Neural progenitor cell (in vitro differentiated cells): Measurements from ENCODE around the gene MYLK2. TPM values are rescaled to one million over a fixed set of nuclear protein-coding genes. Genes with fewer than 3 reads are reported as not detected.

ENCODE experiments used
- DNase-seq: peaks from one replicate; pipeline ENCODE4 v3.0.0-alpha.2; 2016; ENCODE audit warnings: low spot score
- H2AFZ ChIP-seq: fragments of 200-600 bp; sonication (generic); replicated peaks from 2 replicates; pipeline ENCODE4 v1.6.1; 2016; ENCODE audit warnings: antibody characterized with exemption
- H3F3A ChIP-seq: fragments of 200-600 bp; sonication (generic); 2 replicates; pipeline ENCODE4 v1.6.1; 2016; ENCODE audit warnings: antibody characterized with exemption, low read depth
- H3K27ac ChIP-seq: fragments of 200-600 bp; sonication (generic); 2 replicates; pipeline ENCODE4 v1.5.1; 2016; ENCODE audit warnings: mild to moderate bottlenecking
- H3K27me3 ChIP-seq: fragments of 200-600 bp; sonication (generic); 2 replicates; pipeline ENCODE4 v1.6.1; 2016; ENCODE audit warnings: mild to moderate bottlenecking, moderate library complexity
- H3K36me3 ChIP-seq: fragments of 200-600 bp; sonication (generic); 2 replicates; pipeline ENCODE4 v1.5.1; 2016
- H3K4me1 ChIP-seq: fragments of 200-600 bp; sonication (generic); 2 replicates; pipeline ENCODE4 v1.6.1; 2016; ENCODE audit warnings: mixed run types
- H3K4me2 ChIP-seq: fragments of 200-600 bp; sonication (generic); 2 replicates; pipeline ENCODE4 v1.6.1; 2016
- H3K4me3 ChIP-seq: fragments of 200-600 bp; sonication (generic); 2 replicates; pipeline ENCODE4 v1.5.1; 2016
- H3K79me2 ChIP-seq: fragments of 200-600 bp; sonication (generic); 2 replicates; pipeline ENCODE4 v1.6.1; 2016; ENCODE audit warnings: low read depth
- H3K9ac ChIP-seq: fragments of 200-600 bp; sonication (generic); 2 replicates; pipeline ENCODE4 v1.6.1; 2016
- H3K9me3 ChIP-seq: fragments of 200-600 bp; sonication (generic); 2 replicates; pipeline ENCODE4 v1.5.1; 2016; ENCODE audit warnings: low read depth
- H4K20me1 ChIP-seq: fragments of 200-600 bp; sonication (generic); 2 replicates; pipeline ENCODE4 v1.6.1; 2016; ENCODE audit warnings: low read depth
- H3K27ac Mint-ChIP-seq: 3 replicates; pipeline ENCODE4 v1.8.0; 2021; ENCODE audit warnings: mixed read lengths
- H3K27me3 Mint-ChIP-seq: 2 replicates; pipeline ENCODE4 v1.8.0; 2022; ENCODE audit warnings: low read depth, mild to moderate bottlenecking, inconsistent platforms, moderate library complexity, mixed read lengths; ENCODE audit not compliant: insufficient read depth
- H3K36me3 Mint-ChIP-seq: 3 replicates; pipeline ENCODE4 v1.8.0; 2021; ENCODE audit warnings: mixed read lengths
- H3K4me1 Mint-ChIP-seq: 3 replicates; pipeline ENCODE4 v1.8.0; 2021; ENCODE audit warnings: mixed read lengths
- H3K4me3 Mint-ChIP-seq: 3 replicates; pipeline ENCODE4 v1.8.0; 2021; ENCODE audit warnings: mild to moderate bottlenecking, moderate library complexity, mixed read lengths
- H3K9me3 Mint-ChIP-seq: 3 replicates; pipeline ENCODE4 v1.8.0; 2020; ENCODE audit warnings: mixed read lengths
- CTCF ChIP-seq: fragments of 200-600 bp; sonication (generic); IDR thresholded peaks from 2 replicates; pipeline ENCODE4 v1.5.1; 2017; ENCODE audit warnings: antibody characterized with exemption, mild to moderate bottlenecking
- EZH2 ChIP-seq: fragments of 200-600 bp; sonication (generic); IDR thresholded peaks from 2 replicates; pipeline ENCODE4 v1.6.1; 2017; ENCODE audit warnings: antibody characterized with exemption, mild to moderate bottlenecking, moderate library complexity
- EZH2phosphoT487 ChIP-seq: fragments of 200-600 bp; sonication (generic); IDR thresholded peaks from 2 replicates; pipeline ENCODE4 v1.6.1; 2017; ENCODE audit warnings: antibody characterized with exemption
- total RNA-seq: library from RNA; depleted of rRNA; stranded (reverse); fragments of >200 nt; gene quantifications from 2 replicates; pipeline ENCODE4 v1.2.3, GENCODE V29; 2015; ENCODE audit warnings: low replicate concordance

Gene MYLK2
- total RNA-seq, 1 donor from 2014 or later, result not detected

GRCh38 chr20:31871618-31871954 is 52.4 kb downstream of the MYLK2 start:
- no peaks in the 10 kb centered on the region for H3K9me3 Mint-ChIP-seq
- H3K27me3 Mint-ChIP-seq, result peaks cover 10% of the 10 kb centered on the region
- Histone ChIP-seq H2AFZ (no peak overlapping the region), H3K9ac (no peak overlapping the region), H3K4me1 (no peaks in the 10 kb centered on the region), H3K36me3 (no peaks in the 10 kb centered on the region), H4K20me1 (no peaks in the 10 kb centered on the region), H3K27ac (no peak overlapping the region), H3K27me3 (peaks cover 47% of the 10 kb centered on the region), H3K4me2 (no peak overlapping the region), H3K79me2 (no peaks in the 10 kb centered on the region), H3K9me3 (no peaks in the 10 kb centered on the region), H3F3A (peaks cover 19% of the 10 kb centered on the region), H3K4me3 (no peak overlapping the region)
- H3K4me3 Mint-ChIP-seq, result peak overlapping the region; percentile 84
- no peak for TF ChIP-seq EZH2
- no peak for TF ChIP-seq CTCF
- no peak for TF ChIP-seq EZH2phosphoT487
- no peaks in the 10 kb centered on the region for H3K36me3 Mint-ChIP-seq
- no peak overlapping the region for H3K27ac Mint-ChIP-seq
- H3K4me1 Mint-ChIP-seq, result peaks cover 9% of the 10 kb centered on the region
- no peak for DNase-seq

- no peak for TF ChIP-seq EZH2
- no peak for TF ChIP-seq CTCF
- no peak for TF ChIP-seq EZH2phosphoT487
- DNase-seq, result no peak
- Mint-ChIP-seq H3K27ac (no peak overlapping the region), H3K4me1 (peaks cover 9% of the 10 kb centered on the region), H3K27me3 (peaks cover 8% of the 10 kb centered on the region), H3K36me3 (no peaks in the 10 kb centered on the region), H3K4me3 (no peak overlapping the region), H3K9me3 (no peaks in the 10 kb centered on the region)
- Histone ChIP-seq H3K4me1 (no peaks in the 10 kb centered on the region), H3K27ac (no peak overlapping the region), H3F3A (peaks cover 19% of the 10 kb centered on the region), H4K20me1 (no peaks in the 10 kb centered on the region), H3K27me3 (peaks cover 43% of the 10 kb centered on the region), H3K36me3 (no peaks in the 10 kb centered on the region), H3K9ac (no peak overlapping the region), H2AFZ (no peak overlapping the region), H3K4me2 (no peak overlapping the region), H3K9me3 (no peaks in the 10 kb centered on the region), H3K4me3 (no peak overlapping the region), H3K79me2 (no peaks in the 10 kb centered on the region)
Observed at GRCh38 chr20:31872406-31872805, 53.2 kb downstream of the MYLK2 start.

- Histone ChIP-seq H3K9ac (no peak overlapping the region), H3K4me3 (no peak overlapping the region), H3K79me2 (no peaks in the 10 kb centered on the region), H3K9me3 (no peaks in the 10 kb centered on the region), H3K27me3 (peaks cover 26% of the 10 kb centered on the region), H3K4me2 (no peak overlapping the region), H3K4me1 (no peaks in the 10 kb centered on the region), H4K20me1 (no peaks in the 10 kb centered on the region), H3F3A (peaks cover 13% of the 10 kb centered on the region), H3K36me3 (no peaks in the 10 kb centered on the region), H2AFZ (no peak overlapping the region), H3K27ac (no peak overlapping the region)
- Mint-ChIP-seq H3K4me3 (no peak overlapping the region), H3K36me3 (no peaks in the 10 kb centered on the region), H3K4me1 (peaks cover 7% of the 10 kb centered on the region), H3K27ac (no peak overlapping the region), H3K27me3 (peaks cover 3% of the 10 kb centered on the region), H3K9me3 (no peaks in the 10 kb centered on the region)
- DNase-seq, result no peak
- TF ChIP-seq EZH2 (no peak), CTCF (no peak)
Observed at GRCh38 chr20:31875671-31876070, 56.5 kb downstream of the MYLK2 start.

- H3K9me3 ChIP-seq, result no peaks in the 10 kb centered on the region
- no peaks in the 10 kb centered on the region for H3K9me3 Mint-ChIP-seq
- no peaks in the 10 kb centered on the region for H3K27me3 Mint-ChIP-seq
- H3F3A ChIP-seq, result peaks cover 2% of the 10 kb centered on the region
- no peak overlapping the region for H3K9ac ChIP-seq
- peaks cover 11% of the 10 kb centered on the region for H3K27me3 ChIP-seq
- no peak overlapping the region for H3K27ac ChIP-seq
- no peak overlapping the region for H3K4me2 ChIP-seq
- no peak overlapping the region for H3K4me3 ChIP-seq
- no peaks in the 10 kb centered on the region for H3K36me3 ChIP-seq
- no peaks in the 10 kb centered on the region for H3K79me2 ChIP-seq
- H3K4me1 ChIP-seq, result no peaks in the 10 kb centered on the region
- no peak for DNase-seq
- no peaks in the 10 kb centered on the region for H3K36me3 Mint-ChIP-seq
- H4K20me1 ChIP-seq, result no peaks in the 10 kb centered on the region
- TF ChIP-seq CTCF, result no peak
- TF ChIP-seq EZH2phosphoT487, result no peak
- no peak for TF ChIP-seq EZH2
- no peak overlapping the region for H3K27ac Mint-ChIP-seq
- H2AFZ ChIP-seq, result no peak overlapping the region
- H3K4me1 Mint-ChIP-seq, result peaks cover 5% of the 10 kb centered on the region
- H3K4me3 Mint-ChIP-seq, result no peak overlapping the region
Observed at GRCh38 chr20:31877684-31878083, 58.5 kb downstream of the MYLK2 start.
